Measurements from ENCODE around the gene ARF6. TPM values are rescaled to one million over a fixed set of nuclear protein-coding genes. Genes with fewer than 3 reads are reported as not detected.
"Not testable (repeated sequence)": the region's sequence is repeated elsewhere in the genome, so short reads cannot be mapped to it uniquely, and the experiment has no call there.

Gene ARF6
- total RNA-seq, 2 donors from 2014 or later: 55.8 to 58.9 TPM

GRCh38 chr14:49897414-49897813, 4.5 kb downstream of the ARF6 start:
- intact Hi-C loops (cut with DNase I): loop anchor here in 1 of 2 donors (10.0 kb wide), 1 partner anchor 107 kb away; no protein-coding TSS in a partner anchor
- no peak for DNase-seq (ENCODE audit: low spot score)

- no peak for DNase-seq (ENCODE audit: low spot score)
- intact Hi-C loops (cut with DNase I): loop anchor here in 1 of 2 donors (10.0 kb wide), 1 partner anchor 107 kb away; no protein-coding TSS in a partner anchor
Measured at GRCh38 chr14:49897965-49898364, 5.1 kb downstream of the ARF6 start.

DNA sequence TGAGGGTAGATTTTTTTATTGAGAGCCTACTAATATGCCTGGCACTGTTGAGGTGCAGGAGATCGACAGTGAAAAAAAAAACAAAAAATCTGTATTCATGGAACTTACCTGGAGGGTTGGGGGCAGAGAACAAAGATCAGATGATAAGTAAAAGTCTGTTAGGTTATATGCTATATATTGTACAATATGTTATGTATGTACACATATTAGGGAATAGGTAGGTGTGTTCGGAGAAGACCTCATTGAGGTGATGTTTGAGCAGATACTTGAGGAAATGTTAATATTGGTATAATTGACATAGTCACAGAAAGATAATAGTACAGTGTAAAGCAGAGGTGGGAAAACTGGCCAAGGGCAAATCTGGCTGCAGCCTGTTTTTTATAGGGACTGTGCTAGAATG, 5.6 kb downstream of the ARF6 start:
- intact Hi-C loops (cut with DNase I): loop anchor here in 1 of 2 donors (10.0 kb wide), 1 partner anchor 106 kb away; no protein-coding TSS in a partner anchor
- no peak for DNase-seq (ENCODE audit: low spot score)

DNA sequence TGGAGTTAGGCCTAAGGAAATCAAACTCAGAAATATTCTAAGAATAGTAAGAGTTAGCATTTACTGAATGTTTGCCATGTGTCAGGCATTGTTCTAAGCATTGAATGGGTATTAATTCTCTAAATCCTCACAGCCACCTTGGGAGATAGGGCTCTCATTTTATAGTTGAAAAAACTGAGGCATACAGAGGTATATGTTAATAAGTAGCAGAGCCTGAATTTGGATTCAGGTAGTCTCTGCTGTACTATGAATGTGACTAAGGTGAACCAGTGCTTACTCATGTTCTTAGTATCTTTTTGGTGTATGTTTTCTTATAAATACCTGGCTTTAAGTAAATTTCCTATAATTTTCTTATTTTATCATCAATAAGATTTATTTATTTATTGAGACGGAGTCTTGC, 8.1 kb downstream of the ARF6 start:
- intact Hi-C loops (cut with DNase I): no loop called here
- no peak for DNase-seq (ENCODE audit: low spot score)

DNA sequence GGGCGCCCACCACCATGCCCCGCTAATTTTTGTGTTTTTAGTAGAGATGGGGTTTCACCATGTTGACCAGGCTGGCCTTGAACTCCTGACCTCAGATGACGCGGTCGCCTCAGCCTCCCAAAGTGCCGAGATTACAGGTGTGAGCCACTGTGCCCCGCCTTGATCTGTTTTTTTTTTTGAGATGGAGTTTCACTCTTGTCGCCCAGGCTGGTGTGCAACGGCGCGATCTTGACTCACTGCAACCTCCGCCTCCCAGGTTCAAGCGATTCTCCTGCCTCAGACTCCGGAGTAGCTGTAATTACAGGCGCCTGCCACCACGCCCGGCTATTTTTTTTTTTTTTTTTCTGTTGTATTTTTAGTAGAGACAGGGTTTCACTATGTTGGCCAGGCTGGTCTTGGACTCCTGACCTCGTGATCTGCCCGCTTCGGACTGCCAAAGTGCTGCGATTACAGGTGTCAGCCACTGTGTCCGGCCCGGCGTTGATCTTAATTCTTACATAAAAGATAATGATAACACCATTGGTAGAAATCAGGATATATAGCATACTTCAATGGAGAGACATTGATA, 9.9 kb downstream of the ARF6 start:
- intact Hi-C loops (cut with DNase I); DNase-seq (ENCODE audit: low spot score): not testable (repeated sequence)

GRCh38 chr14:49904270-49904669, 11.4 kb downstream of the ARF6 start:
- intact Hi-C loops (cut with DNase I): no loop called here
- no peak for DNase-seq (ENCODE audit: low spot score)

DNA sequence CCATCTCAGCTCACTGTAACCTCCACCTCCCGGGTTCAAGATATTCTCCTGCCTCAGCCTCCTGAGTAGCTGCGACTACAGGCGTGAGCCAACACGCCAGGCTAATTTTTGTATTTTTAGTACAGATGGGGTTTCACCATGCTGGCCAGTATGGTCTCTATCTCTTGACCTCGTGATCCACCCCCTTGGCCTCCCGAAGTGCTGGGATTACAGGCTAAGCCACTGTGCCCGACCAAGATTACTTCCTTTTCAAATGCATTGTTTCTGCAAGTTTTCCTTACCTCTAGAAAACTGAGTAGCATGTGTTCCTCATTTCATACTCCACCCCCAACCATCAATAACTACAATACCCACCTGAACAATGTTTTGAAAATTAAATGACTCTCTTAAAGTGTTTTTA, 13.1 kb downstream of the ARF6 start:
- DNase-seq (ENCODE audit: low spot score): no peak
- intact Hi-C loops (cut with DNase I): no loop called here

- DNase-seq (ENCODE audit: low spot score): no peak
- intact Hi-C loops (cut with DNase I): no loop called here
Measured at GRCh38 chr14:49907186-49907585, 14.3 kb downstream of the ARF6 start.

GRCh38 chr14:49908433-49908782, 15.5 kb downstream of the ARF6 start:
- no peak for DNase-seq (ENCODE audit: low spot score)
- intact Hi-C loops (cut with DNase I): no loop called here

DNA sequence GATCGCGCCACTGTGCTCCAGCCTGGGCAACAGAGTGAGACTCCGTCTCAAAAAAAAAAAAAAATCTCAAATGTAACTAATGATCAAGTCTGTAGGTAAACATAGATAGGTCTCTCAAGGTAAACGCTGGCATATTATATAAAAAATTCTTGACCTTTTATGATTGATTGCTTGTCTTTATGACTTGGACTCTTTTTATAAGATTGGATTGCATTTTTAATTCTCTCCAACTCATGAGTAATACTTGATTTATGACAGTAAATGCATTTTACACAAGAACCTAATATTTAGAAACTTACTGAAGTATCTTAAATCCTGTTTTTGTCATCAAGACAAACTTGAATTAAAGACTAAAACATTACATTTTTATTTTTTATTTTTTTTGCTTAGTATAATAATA, 16.1 kb downstream of the ARF6 start:
- intact Hi-C loops (cut with DNase I): no loop called here
- DNase-seq (ENCODE audit: low spot score): no peak

DNA sequence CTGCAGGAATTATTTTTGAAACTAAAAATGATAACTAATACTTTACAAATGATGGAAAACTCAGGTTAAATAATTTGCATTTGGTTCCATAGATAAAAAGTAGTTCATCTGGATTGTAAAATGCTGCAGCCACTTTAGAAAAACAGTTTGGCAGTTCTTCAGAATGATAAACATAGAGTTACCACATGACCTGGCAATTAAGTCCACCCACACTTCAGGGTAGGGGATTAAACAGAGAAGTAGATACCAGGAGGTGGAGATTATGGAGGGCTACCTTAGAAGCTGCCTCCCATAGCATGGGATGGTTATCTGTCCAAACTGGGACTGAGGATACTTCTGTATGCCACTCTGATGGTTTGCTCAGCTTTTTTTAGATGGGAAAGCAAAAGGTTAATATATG, 22.2 kb downstream of the ARF6 start:
- intact Hi-C loops (cut with DNase I): no loop called here
- DNase-seq (ENCODE audit: low spot score): no peak

DNA sequence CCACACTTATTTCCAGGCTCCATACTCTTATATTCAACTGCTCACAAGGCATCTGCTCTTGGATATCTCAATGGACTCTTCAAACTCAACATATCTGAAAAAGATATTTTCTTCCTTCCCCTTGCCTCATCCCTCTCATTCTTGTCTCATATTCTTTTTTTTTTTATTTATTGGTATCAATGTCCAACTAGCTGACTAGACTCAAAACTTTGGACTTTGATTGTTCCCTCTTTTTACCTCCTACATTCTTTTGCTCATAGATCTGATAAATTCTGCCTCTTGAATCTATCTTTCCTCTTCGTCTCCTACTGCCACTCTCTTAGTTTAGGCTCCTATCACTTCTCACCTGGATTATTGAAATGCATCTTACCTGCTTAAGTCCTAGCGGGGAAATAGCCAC, 25.8 kb downstream of the ARF6 start:
- intact Hi-C loops (cut with DNase I): no loop called here
- DNase-seq (ENCODE audit: low spot score): no peak

DNA sequence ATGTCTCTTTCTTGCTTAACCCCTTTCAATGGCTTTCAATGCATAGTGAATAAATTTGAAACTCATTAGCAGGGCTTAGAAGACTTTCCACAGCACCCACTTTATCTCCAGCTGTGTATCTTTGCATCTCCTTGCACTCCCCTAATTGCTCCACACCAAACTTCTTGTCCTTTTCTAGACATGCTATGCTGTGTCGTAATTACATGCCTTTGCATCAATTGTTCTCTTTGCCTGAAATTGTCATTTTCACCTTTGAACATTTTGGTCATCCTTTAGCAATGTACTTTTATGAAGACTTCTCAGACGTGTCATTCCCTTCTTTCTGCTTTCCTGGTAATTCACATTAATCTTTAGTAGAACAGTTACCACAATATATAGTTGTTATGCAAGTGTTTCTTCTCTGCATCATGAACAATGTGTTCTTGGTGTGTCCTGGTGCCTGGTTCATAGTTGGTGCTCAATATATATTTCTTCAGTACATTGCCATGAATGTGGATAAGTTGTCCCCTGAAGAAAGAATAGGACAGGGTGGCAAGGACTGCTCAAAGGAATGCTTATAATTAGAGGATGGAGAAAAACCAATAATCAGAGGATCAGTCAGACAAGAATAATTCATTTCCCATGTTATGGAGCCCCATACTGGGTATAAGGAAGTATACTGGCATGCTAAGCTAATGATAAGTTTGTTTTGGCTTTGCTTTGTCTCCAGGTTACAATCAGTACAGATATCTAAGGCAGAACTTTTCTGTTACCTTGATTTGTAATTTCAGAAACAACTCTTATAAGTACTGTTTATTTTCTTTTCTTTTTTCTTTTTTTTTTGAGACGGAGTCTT, 27.2 kb downstream of the ARF6 start:
- no peak for DNase-seq (ENCODE audit: low spot score)
- intact Hi-C loops (cut with DNase I): no loop called here

- DNase-seq (ENCODE audit: low spot score): no peak
- intact Hi-C loops (cut with DNase I): no loop called here
Measured at GRCh38 chr14:49920935-49921334, 28.1 kb downstream of the ARF6 start.

DNA sequence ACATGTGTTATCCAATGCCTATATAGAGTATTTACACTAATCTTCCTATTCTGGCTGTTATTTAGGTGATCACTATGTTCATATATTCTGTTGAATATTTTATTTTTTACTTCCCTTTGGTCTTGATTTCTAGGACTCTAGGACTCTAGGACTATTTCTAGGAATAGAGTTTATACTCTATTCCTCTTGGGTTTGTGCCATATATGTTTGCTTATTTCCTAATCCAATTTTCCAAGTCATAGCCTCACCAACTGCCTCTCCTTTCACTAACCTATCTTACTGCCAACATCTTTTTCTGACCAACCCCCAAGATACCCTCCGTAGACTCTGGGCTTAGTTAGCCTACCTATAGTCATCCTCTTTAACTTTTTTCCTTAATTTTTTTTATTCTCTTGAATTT, 28.5 kb downstream of the ARF6 start:
- DNase-seq (ENCODE audit: low spot score): no peak
- intact Hi-C loops (cut with DNase I): no loop called here

DNA sequence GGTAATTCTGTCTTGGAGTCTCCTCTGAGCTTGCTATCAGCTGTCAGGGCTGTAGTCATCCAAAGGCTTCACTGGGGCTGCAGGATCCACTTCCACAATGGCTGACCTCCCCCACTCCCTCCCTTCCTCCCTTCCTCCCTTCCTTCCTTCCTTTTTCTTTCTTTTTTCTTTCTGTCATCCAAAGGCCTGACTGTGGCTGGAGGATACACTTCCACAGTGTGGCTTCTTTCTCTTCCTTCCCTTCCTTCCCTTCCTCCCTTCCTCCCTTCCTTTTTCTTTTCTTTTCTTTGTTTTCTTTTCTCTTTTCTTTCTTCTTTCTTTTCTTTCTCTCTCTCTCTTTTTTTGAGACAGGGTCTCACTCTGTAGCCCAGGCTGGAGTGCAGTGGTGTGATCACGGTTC, 30.6 kb downstream of the ARF6 start:
- intact Hi-C loops (cut with DNase I): no loop called here
- DNase-seq (ENCODE audit: low spot score): no peak

GRCh38 chr14:49923881-49924280, 31.0 kb downstream of the ARF6 start:
- DNase-seq (ENCODE audit: low spot score): no peak
- intact Hi-C loops (cut with DNase I): no loop called here

- no peak for DNase-seq (ENCODE audit: low spot score)
- intact Hi-C loops (cut with DNase I): no loop called here
Measured at GRCh38 chr14:49924852-49925251, 32.0 kb downstream of the ARF6 start.

GRCh38 chr14:49926803-49927202, 33.9 kb downstream of the ARF6 start:
- intact Hi-C loops (cut with DNase I): no loop called here
- DNase-seq (ENCODE audit: low spot score): no peak

- intact Hi-C loops (cut with DNase I): no loop called here
- no peak for DNase-seq (ENCODE audit: low spot score)
Measured at GRCh38 chr14:49928015-49928414, 35.1 kb downstream of the ARF6 start.

DNA sequence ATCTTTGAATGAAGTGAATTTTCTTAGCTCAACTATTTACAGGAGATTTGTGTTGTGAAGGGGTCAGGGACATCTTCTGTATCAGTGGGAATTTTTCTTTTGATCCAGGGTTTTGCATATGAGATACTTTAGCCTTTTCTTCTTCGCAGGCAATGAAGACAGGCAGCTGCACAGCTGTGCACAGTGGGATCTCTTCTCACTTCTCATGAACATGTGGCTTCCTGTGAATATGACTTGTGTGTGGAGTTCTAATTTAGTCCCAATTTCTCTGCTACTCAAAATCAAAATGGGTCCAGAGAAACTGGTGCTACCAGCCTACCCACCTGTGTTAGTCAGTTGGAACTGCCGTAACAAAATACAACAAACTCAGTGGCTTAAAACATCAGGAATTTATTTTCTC, 37.8 kb downstream of the ARF6 start:
- intact Hi-C loops (cut with DNase I): no loop called here

More for the DNA sequence above, 37.8 kb downstream of the ARF6 start:
- no peak for DNase-seq (ENCODE audit: low spot score)
